ENCODE data around the gene SPON1. TPM values are rescaled to one million over a fixed set of nuclear protein-coding genes. Genes with fewer than 3 reads are reported as not detected.
"Not testable (repeated sequence)": the region's sequence is repeated elsewhere in the genome, so short reads cannot be mapped to it uniquely, and the experiment has no call there.

The SPON1 gene
- polyA plus RNA-seq, 12 donors = 16.9 to 41.4 (median 23.0) TPM; not detected in 1

- DNase-seq = no peak
Observed at GRCh38 chr11:14075118-14076078, 112.9 kb downstream of the SPON1 start.

- DNase-seq = no peak
Observed at GRCh38 chr11:14079011-14079410, 116.5 kb downstream of the SPON1 start.

DNA sequence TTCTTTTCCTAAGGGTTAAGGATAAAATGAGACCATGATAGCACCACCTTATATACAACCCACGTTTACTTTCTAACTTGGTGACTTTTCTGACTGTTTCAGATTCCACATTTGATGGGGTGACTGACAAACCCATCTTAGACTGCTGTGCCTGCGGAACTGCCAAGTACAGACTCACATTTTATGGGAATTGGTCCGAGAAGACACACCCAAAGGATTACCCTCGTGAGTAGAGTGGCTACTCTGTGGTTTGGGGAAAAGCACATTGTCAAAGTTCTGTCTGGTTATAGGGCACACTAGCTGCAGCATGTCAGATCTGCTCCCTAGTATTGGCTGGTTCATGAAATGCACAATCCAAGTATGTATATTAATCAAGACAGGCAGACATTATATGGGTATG is 117.3 kb downstream of the SPON1 start:
- no peak for DNase-seq

GRCh38 chr11:14081581-14082231 is 119.2 kb downstream of the SPON1 start:
- no peak for DNase-seq

- DNase-seq = no peak
Observed at GRCh38 chr11:14082338-14082737, 119.8 kb downstream of the SPON1 start.

- not testable (repeated sequence) for DNase-seq
Observed at GRCh38 chr11:14088861-14089260, 126.3 kb downstream of the SPON1 start.

DNA sequence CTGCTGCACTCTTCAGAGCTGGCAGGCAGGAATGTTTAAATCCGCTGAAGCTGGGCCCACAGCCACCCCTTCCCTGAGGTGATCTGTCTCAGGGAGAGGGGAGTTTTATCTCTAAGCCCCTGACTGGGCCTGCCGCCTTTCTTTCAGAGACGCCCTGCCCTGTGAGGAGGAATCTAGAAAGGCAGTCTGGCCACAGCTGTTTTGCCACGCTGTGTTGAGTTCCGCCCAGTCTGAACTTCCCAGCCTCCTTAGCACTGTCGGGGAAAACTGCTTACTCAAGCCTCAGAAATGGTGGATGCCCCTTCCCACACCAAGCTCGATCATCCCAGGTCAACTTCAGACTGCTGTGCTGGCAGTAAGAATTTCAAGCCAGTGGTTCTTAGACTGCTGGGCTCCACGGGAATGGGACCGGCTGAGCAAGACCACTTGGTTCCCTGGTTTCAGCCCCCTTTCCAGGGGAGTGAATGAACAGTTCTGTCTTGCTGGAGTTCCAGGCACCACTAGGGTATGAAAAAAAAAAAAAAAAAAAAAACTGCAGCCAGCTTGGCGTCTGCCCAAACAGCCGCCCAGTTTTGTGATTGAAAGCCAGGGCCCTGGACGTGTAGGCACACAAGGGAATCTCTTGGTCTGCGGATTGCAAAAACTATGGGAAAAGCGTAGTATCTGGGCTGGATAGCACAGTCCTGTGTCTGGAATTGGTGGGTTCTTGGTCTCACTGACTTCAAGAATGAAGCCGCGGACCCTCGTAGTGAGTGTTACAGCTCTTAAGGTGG is 127.4 kb downstream of the SPON1 start:
- DNase-seq = no peak

GRCh38 chr11:14090631-14091030 is 128.1 kb downstream of the SPON1 start:
- not testable (repeated sequence) for DNase-seq

DNA sequence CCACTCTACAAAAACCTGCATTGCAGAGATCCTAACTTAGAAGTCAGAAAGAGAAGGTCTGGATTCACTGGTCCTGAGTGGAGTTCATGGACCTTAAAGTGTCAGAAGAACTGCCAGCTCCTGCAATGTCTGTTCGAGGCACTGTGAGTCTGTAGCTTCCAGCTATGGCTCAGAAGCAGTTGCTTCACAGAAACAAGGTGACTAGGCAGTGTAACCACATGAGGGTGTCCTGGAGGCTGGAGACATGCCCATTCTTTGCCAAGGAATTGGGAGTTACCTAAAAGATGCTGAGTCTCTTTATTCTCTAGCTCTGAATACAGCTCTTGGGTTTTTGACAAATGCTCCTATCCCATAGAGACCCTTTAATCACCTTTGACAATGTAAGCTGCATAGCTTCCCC is 130.5 kb downstream of the SPON1 start:
- DNase-seq = no peak

DNA sequence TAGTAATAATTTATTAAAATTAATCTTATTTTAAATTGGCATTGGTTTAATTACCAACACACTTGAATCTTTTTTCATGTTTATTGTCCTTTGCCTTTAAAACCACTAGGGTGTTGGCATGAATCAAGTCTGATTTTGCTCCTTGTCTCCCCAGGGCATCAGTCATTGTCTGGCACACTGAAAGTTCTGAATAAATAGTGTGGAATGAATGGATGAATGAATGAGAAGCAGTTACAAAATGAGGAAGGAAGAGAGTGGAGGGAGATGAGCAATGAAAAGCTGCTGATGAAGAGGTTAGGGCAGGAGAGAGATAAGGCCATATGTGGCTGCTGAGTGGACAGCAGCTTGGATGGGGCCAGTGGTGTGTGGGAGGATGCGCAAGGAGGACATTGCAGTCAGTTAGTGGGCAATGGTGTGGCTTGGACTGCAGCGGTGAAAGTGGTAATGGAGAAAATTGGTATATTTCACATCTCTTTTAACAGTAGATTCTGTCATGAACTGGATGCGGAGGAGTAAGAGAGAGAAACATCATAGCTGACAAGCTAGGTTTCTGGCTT is 132.0 kb downstream of the SPON1 start:
- DNase-seq = no peak

DNA sequence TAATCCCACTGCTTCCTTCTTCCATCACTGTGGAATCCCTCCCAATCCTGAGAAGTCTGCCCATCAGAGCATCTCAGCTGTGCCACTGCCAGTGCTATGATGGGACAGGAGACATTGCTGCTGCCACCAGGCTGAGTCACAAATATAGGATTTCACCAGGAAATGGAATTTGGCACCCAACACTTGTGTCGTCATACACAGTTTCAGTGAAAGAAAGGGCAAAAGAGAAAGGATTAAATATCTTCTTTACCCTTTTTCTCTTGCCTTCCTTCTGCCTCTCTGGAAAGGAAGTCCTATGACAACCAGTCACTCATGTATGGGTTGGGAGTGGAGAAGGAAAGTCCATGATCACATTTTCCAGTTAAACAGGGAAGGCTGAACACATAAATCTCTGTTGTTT is 133.4 kb downstream of the SPON1 start:
- DNase-seq = no peak

- no peak for DNase-seq
Observed at GRCh38 chr11:14096606-14097005, 134.1 kb downstream of the SPON1 start.

GRCh38 chr11:14101388-14101787 is 138.9 kb downstream of the SPON1 start:
- no peak for DNase-seq

DNA sequence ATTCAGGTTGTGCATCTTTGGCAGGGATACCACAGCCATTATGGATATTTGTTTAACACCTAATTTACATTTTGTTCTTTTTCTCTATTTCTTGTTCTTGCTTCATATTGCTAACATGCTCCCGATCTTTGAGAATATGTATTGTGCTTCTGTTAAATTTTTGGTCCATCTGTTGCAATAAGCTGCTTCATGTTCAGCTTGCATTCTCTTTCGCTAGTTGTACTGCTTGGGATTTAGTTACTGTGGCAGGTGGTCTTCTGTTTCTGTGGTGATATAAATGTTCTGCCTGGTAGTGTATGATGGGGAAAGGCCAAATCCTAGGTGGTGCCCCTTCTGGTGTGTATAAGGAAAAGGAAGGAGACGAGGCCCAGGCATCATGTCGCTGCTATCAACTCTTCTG is 140.2 kb downstream of the SPON1 start:
- DNase-seq = no peak

GRCh38 chr11:14105446-14105845 is 142.9 kb downstream of the SPON1 start:
- no peak for DNase-seq

DNA sequence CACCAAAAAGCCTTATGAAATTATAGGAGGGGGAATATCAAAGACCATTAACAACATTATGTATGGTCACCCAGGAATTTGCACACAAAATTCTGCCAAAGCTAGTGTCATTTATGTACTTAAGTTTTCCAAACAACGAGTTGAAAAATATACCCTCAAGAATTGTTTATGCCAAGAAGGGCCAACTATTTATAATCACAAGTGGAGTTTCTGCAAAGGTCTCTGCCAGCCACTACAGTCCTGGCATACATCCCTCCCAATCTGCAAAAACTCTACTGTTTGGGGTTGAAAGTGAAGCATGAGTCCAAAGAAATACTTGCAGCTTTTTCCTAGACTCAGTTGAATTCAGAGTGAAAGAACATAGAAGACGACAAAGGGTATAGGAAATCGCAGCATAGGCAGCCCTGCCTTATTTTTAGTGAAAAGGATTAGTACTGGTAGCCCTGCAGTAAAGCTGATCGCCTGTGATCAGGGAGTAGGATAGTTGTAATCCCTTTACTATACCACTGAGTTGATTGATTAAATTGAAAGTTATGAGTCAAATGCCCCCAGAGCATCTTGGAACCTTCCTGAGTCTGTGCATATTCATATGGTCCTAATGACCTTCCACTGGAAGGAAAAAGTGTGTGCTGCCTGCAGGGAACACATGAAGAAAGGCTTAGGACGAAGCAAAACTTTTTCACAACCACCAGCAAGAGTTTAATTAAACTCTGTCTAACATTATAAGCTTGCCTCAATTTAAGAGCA is 144.0 kb downstream of the SPON1 start:
- DNase-seq = no peak

DNA sequence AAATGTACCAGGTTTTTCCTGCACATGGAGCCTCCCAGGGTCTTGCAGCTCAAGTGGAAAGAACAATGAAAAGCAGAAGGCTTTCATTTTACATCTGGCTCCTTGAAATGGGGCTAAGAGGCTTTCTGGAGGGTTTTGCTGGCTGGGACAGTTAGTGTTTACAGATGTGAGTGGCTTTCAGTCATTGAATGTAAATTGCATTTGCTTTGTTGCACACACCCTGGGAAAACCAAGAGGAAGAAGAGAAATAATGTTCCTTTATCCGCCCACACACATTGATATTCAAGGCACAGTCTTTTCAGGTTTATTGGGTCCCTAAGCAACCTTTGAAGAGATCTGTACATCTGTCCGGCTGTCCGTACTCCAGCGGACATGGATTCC is 144.5 kb downstream of the SPON1 start:
- DNase-seq = no peak

DNA sequence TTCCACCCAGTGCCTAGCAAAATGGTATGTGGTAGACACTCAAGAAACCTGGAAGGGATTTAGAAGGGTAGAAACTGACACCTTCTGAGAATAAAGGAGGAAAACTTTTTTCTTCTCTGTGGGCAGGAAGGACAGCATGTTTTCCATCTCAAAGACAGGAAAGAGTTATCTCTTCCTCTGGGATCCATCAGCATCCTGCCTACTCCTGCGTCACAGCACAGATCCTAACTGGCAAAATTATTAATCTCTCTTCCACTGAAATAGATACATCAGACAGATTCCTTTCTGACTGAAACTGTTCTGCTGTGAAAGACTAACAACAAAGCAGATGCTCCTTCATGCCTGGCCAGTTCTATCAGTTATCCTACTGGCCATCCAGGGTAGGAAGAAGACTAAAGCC is 147.2 kb downstream of the SPON1 start:
- DNase-seq = no peak

GRCh38 chr11:14110629-14111028 is 148.1 kb downstream of the SPON1 start:
- DNase-seq = no peak

- DNase-seq = no peak
Observed at GRCh38 chr11:14111496-14111895, 149.0 kb downstream of the SPON1 start.

DNA sequence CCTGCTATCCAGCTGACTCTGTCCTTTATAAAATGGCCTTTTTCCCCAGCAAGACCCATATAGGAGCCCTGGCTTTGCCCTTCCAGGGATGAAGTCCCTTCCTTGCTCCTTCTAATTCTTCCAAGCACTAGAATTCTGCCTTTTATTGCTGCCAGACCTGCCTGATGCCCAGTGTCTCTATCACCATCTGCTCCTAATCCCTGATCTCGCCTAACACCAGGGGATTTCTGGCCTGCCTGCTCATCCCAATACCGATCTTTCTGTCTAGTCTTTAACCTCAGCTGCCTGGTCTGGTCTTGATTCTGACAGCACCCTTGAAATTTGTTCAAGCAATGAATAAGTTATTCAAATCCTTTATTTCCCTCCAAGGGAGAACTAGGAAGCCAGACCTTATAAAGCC is 150.2 kb downstream of the SPON1 start:
- DNase-seq = no peak

Data from muscle of arm (tissue), 12 donors.